Right atrium auricular region (tissue), 2 donors: ENCODE results near the gene IFNA7. TPM values are rescaled to one million over a fixed set of nuclear protein-coding genes. Genes with fewer than 3 reads are reported as not detected.
"Not testable (repeated sequence)": the region's sequence is repeated elsewhere in the genome, so short reads cannot be mapped to it uniquely, and the experiment has no call there.

Experiments
- DNase-seq: peaks from one replicate; pipeline ENCODE4 v3.0.0-alpha.2; 2019; ENCODE audit warnings: low spot score
- H3K27ac ChIP-seq, 2 donors: fragments of 200-600 bp; sonication (generic); 1 replicate in 1 of 2; 2 replicates in 1 of 2; pipeline ENCODE4 v1.5.1; 2016 to 2019
- H3K27me3 ChIP-seq, 2 donors: fragments of 200-600 bp; sonication (generic); one replicate each; pipeline versions ENCODE4 v1.5.1 to v1.6.0; 2017 to 2019
- H3K36me3 ChIP-seq: fragments of 200-600 bp; sonication (generic); one replicate; pipeline ENCODE4 v1.5.1; 2016
- H3K4me1 ChIP-seq, 2 donors: fragments of 200-600 bp; sonication (generic); one replicate each; pipeline versions ENCODE4 v1.5.1 to v1.6.0; 2017 to 2019
- H3K4me3 ChIP-seq, 2 donors: fragments of 200-600 bp; sonication (generic); 1 replicate in 1 of 2; 2 replicates in 1 of 2; pipeline ENCODE4 v1.5.1; 2017 to 2019; ENCODE audit warnings: mild to moderate bottlenecking in 1 of 2, moderate library complexity in 1 of 2
- H3K9me3 ChIP-seq, 2 donors: fragments of 200-600 bp; sonication (generic); one replicate each; pipeline ENCODE4 v1.5.1; 2019
- total RNA-seq, 2 donors: library from RNA; depleted of rRNA; stranded (reverse); fragments of >200 nt; gene quantifications; one replicate each; pipeline ENCODE4 v1.1.0, GENCODE V29; 2016
- TF ChIP-seq, protein P1 (sequence below), 2 donors: fragments of 200-600 bp; sonication (generic); IDR thresholded peaks; one replicate each; pipeline ENCODE4 v1.5.1; 2019; ENCODE audit warnings: antibody characterized with exemption in 2 of 2

Gene IFNA7
- total RNA-seq, 2 donors from 2014 or later = not detected

DNA sequence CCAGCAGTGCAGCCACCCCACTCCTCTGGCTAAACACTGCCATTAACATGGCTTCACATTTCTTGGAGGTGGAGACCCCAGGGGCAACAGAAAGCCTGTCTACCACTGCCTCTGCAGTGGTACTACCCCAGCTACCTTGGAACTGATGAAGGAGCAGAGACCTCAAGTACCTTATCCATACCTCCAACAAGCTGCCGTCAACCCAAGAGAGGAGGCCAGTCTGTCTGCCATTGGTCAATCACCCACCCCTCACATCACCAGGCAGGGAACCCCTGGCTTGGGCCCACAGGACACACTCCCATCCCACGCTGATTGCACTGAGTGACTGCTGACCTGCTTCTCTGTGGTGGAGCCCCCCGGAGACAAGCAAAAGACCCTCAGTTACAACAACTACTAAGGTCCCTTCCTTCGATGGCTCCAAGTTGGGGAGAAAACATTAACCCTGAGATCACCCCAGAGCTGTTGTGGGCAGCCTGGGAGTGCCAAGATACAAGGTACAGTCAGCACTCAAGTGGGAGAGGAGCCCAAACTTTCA is 32.2 kb upstream of the IFNA7 start:
- Histone ChIP-seq H3K27me3 (no peaks in the 10 kb centered on the region), H3K36me3 (no peaks in the 10 kb centered on the region), H3K4me1 (no peaks in the 10 kb centered on the region), H3K27ac (no peak overlapping the region), H3K9me3 (no peaks in the 10 kb centered on the region), H3K4me3 (no peak overlapping the region)
- TF ChIP-seq, protein P1, sequence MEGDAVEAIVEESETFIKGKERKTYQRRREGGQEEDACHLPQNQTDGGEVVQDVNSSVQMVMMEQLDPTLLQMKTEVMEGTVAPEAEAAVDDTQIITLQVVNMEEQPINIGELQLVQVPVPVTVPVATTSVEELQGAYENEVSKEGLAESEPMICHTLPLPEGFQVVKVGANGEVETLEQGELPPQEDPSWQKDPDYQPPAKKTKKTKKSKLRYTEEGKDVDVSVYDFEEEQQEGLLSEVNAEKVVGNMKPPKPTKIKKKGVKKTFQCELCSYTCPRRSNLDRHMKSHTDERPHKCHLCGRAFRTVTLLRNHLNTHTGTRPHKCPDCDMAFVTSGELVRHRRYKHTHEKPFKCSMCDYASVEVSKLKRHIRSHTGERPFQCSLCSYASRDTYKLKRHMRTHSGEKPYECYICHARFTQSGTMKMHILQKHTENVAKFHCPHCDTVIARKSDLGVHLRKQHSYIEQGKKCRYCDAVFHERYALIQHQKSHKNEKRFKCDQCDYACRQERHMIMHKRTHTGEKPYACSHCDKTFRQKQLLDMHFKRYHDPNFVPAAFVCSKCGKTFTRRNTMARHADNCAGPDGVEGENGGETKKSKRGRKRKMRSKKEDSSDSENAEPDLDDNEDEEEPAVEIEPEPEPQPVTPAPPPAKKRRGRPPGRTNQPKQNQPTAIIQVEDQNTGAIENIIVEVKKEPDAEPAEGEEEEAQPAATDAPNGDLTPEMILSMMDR (IDR thresholded peaks at IDR 0.05) = no peak
- no peak for DNase-seq

DNA sequence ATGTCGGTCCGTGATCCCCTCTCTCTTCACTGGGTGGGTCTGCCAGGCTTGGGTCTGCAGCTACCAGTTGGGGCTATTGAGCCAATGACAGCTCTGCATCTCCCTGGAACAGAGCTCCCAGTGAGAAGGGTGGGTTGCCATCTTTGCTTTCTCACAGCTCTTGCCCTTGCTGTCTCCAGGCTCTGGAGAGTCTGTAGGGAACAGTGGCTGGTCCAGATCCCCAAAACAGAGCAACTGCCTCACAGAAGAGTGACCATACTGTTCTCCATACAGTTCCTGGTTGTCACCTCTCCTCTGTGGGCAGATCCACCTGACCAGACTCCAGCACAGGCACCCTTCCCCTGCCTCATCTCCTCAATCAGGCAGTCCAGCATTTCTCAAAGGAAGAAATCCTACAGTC is 31.3 kb upstream of the IFNA7 start:
- Histone ChIP-seq H3K36me3 (no peaks in the 10 kb centered on the region), H3K27ac (no peak overlapping the region), H3K4me3 (no peak overlapping the region), H3K9me3 (no peaks in the 10 kb centered on the region), H3K4me1 (no peaks in the 10 kb centered on the region), H3K27me3 (no peaks in the 10 kb centered on the region)
- TF ChIP-seq, protein P1 (IDR thresholded peaks at IDR 0.05) = no peak
- no peak for DNase-seq

DNA sequence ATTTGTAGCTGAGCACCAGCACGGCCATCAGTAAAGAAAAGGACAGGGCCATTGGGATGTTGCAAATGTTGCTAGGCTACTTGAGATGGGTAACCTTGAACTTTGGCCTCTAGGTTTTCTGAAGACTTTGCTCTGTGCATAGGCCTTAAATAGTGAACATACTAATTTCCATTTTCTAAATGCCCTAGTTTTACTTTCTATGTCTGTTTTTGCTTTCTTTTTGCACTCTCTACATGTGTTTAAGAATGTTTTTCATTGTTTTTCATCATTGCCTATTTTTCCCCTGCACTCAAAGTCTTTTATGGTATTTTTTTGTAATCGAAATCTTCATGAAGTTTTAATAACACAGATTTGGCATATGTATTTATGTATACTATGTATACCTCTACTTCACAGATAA is 26.1 kb upstream of the IFNA7 start, which contains the start of gene IFNA17:
Gene IFNA17, minus strand, starts transcription at position 101 of the 400 bp plus-strand sequence. Its CDS starts 49 bp downstream, at position 52.
- no peaks in the 10 kb centered on the region for H3K36me3 ChIP-seq
- H3K27ac ChIP-seq = no peak within 1 kb of the TSS
- no peak within 1 kb of the TSS for H3K4me3 ChIP-seq
- H3K4me1 ChIP-seq = no peaks in the 10 kb centered on the region
- H3K9me3 ChIP-seq = no peaks in the 10 kb centered on the region
- no peaks in the 10 kb centered on the region for H3K27me3 ChIP-seq
- TF ChIP-seq, protein P1 (IDR thresholded peaks at IDR 0.05) = no peak
- no peak for DNase-seq

DNA sequence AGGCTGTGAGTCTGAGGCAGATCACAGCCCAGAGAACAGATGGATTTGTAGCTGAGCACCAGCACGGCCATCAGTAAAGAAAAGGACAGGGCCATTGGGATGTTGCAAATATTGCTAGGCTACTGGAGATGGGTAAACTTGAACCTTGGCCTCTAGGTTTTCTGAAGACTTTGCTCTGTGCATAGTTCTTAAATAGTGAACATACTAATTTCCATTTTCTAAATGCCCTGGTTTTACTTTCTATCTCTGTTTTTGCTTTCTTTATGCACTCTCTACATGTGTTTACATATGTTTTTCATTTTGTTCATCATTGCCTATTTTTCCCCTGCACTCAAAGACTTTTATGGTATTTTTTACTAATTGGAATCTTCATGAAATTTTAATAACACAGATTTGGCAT is 15.2 kb upstream of the IFNA7 start, which contains the start of gene IFNA16:
Gene IFNA16, minus strand, starts transcription at position 101 of the 400 bp plus-strand sequence. Its CDS starts 6 bp downstream, at position 95.
- not testable (repeated sequence) for DNase-seq, H3K4me1 ChIP-seq, H3K27ac ChIP-seq, H3K9me3 ChIP-seq, H3K27me3 ChIP-seq, H3K4me3 ChIP-seq, H3K36me3 ChIP-seq

DNA sequence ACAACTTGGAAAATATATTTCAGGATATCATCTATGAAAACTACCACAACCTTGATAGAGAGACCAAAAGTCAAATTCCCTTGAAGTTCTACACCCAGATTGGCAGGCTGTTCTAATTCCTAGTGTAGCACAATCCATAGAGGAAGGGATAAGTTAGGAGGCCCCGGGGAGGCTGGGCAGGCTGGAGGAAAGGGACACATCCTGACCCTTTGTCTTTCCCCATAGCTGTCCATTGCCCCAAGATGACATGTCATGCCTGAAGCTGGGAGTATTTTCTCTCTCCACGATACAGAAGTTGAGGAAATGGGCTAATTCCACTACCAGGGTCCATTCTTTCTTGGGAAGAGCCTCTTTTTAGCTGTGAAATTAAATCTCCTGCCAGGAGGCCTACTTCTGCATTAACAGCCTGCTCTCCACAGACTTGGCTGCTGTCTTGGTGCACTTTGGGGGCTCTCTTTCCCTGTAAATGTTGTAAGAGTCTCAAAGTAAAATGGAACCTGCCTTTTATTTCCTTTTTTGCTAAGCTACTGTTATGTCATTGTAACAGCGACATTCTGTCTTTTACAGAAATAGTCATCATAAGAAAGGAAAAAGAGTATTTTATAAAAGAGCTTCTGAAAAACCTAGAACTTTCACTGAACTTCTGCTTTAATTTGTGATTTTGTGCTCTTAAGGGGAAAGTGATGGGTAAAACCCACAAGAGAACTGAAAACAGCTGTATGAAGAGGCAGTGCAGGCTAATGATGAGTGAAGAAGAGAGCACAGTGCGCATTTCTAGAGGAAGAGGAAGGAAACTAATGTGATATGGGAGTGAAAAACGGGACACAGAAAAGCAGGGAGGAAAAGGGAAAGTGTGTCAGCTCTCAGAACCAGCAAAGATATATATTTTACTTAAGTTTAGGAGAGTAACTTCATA is 11.7 kb upstream of the IFNA7 start:
- not testable (repeated sequence) for H3K4me1 ChIP-seq

DNA sequence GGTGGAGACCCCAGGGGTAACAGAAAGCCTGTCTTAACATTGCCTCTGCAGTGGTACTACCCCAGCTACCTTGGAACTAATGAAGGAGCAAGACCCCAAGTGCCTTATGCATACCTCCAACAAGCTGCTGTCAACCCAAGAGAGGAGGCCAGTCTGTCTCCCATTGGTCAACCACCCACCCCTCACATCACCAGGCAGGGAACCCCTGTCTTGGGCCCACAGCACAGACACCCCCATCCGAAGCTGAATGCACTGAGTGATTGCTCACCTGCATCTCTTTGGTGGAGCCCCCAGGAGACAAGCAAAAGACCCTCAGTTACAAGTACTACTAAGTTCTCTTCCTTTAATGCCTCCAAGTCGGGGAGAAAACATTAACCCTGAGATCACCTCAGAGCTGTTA is 10.2 kb upstream of the IFNA7 start:
- not testable (repeated sequence) for H3K9me3 ChIP-seq, H3K4me1 ChIP-seq, H3K4me3 ChIP-seq, H3K27ac ChIP-seq, H3K36me3 ChIP-seq, DNase-seq, H3K27me3 ChIP-seq

More for the DNA sequence above, 11.7 kb upstream of the IFNA7 start:
- H3K27ac ChIP-seq, H3K9me3 ChIP-seq, H3K36me3 ChIP-seq, H3K4me3 ChIP-seq, DNase-seq, H3K27me3 ChIP-seq: not testable (repeated sequence)
- TF ChIP-seq, protein P1 (IDR thresholded peaks at IDR 0.05) = peak in 1 of 2 donors; percentile 15

DNA sequence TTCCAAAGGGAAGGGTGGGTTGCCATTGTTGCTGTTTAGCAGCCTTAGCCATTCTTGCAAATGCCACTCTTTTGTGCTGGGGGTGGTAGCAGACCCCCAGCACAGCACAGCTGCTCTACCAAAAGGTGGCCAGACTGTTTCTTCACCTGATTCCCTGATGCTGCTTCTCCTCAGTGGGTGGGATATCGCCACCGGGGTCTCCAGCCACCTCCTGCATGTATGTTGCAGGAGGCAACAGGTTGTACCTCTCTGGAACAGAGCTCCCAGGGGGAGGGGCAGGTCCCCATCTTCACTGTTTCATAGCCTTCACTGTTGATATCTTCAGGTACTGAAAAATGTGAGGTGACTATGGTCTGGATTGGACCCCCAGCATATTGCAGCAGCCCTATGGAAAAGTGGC is 8.8 kb upstream of the IFNA7 start:
- H3K27me3 ChIP-seq, DNase-seq, H3K4me3 ChIP-seq, H3K4me1 ChIP-seq, H3K27ac ChIP-seq, H3K9me3 ChIP-seq, H3K36me3 ChIP-seq: not testable (repeated sequence)
